ENCODE results near the gene SLC22A5. TPM values are rescaled to one million over a fixed set of nuclear protein-coding genes. Genes with fewer than 3 reads are reported as not detected.

Gene SLC22A5
- total RNA-seq, 1 donor from 2014 or later, result 1.2 TPM

DNA sequence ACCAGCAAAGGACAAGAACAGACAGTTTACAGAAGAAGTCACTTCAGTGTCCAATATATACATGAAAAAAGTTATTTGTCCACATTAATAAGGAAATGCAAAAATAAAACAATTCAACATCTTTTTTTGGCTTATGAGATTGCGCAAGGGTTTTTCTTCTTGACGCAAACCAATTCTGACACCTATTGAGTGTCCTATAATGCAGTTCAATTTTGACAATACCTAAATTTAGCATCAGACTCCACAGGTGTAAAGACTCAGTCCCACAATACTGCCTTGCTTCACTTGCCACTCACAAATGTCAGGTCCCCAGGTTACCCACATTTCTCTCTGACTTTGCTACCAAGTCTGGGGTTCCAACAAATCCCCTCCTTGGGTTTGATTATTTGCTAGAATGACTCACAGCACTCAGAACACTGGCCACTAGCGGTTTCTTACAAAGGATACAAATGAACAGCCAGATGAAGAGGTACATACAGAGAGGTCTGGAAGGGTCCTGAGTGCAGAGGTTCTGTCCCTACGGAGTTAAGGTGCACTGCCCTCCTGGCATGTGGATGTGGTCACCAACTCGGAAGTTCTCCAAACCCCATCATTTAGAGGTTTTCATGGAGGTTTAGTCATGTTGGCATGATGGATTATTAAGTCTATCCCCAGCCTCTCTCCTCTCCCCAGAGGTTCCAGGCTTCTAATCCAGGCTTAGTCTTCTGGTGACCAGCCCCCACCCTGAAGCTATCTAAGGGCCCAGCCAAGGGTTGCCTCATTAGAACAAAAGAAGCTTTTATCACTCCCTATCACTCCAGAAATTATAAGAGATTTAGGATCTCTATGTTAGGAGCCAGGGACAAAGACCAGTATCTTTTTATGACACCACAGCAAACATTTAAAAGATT, 27.0 kb upstream of the SLC22A5 start:
- no peak overlapping the region for H3K27ac Mint-ChIP-seq (ENCODE audit: unreplicated experiment)
- no peaks in the 10 kb centered on the region for H3K27me3 Mint-ChIP-seq (ENCODE audit: unreplicated experiment)
- no peak overlapping the region for H3K4me3 Mint-ChIP-seq (ENCODE audit: unreplicated experiment)
- H3K4me1 Mint-ChIP-seq (ENCODE audit: unreplicated experiment), result no peaks in the 10 kb centered on the region
- H3K9me3 Mint-ChIP-seq (ENCODE audit: unreplicated experiment), result no peaks in the 10 kb centered on the region
- DNase-seq (ENCODE audit: low spot score), result no peak
- peaks cover 7% of the 10 kb centered on the region for H3K36me3 Mint-ChIP-seq (ENCODE audit: low read depth, unreplicated experiment)
- TF ChIP-seq, protein P1, sequence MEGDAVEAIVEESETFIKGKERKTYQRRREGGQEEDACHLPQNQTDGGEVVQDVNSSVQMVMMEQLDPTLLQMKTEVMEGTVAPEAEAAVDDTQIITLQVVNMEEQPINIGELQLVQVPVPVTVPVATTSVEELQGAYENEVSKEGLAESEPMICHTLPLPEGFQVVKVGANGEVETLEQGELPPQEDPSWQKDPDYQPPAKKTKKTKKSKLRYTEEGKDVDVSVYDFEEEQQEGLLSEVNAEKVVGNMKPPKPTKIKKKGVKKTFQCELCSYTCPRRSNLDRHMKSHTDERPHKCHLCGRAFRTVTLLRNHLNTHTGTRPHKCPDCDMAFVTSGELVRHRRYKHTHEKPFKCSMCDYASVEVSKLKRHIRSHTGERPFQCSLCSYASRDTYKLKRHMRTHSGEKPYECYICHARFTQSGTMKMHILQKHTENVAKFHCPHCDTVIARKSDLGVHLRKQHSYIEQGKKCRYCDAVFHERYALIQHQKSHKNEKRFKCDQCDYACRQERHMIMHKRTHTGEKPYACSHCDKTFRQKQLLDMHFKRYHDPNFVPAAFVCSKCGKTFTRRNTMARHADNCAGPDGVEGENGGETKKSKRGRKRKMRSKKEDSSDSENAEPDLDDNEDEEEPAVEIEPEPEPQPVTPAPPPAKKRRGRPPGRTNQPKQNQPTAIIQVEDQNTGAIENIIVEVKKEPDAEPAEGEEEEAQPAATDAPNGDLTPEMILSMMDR (IDR thresholded peaks at IDR 0.05; ENCODE audit: unreplicated experiment), result no peak

GRCh38 chr5:132344775-132345514, 24.6 kb upstream of the SLC22A5 start:
- Mint-ChIP-seq H3K4me1 (ENCODE audit: unreplicated experiment) (no peaks in the 10 kb centered on the region), H3K36me3 (ENCODE audit: low read depth, unreplicated experiment) (peaks cover 4% of the 10 kb centered on the region), H3K4me3 (ENCODE audit: unreplicated experiment) (no peak overlapping the region), H3K27ac (ENCODE audit: unreplicated experiment) (no peak overlapping the region), H3K9me3 (ENCODE audit: unreplicated experiment) (peaks cover 3% of the 10 kb centered on the region), H3K27me3 (ENCODE audit: unreplicated experiment) (no peaks in the 10 kb centered on the region)
- TF ChIP-seq, protein P1 (IDR thresholded peaks at IDR 0.05; ENCODE audit: unreplicated experiment), result no peak
- DNase-seq (ENCODE audit: low spot score), result no peak

- DNase-seq (ENCODE audit: low spot score), result no peak
- TF ChIP-seq, protein P1 (IDR thresholded peaks at IDR 0.05; ENCODE audit: unreplicated experiment), result no peak
- no peaks in the 10 kb centered on the region for H3K27me3 Mint-ChIP-seq (ENCODE audit: unreplicated experiment)
- H3K27ac Mint-ChIP-seq (ENCODE audit: unreplicated experiment), result no peak overlapping the region
- H3K4me1 Mint-ChIP-seq (ENCODE audit: unreplicated experiment), result no peaks in the 10 kb centered on the region
- no peak overlapping the region for H3K4me3 Mint-ChIP-seq (ENCODE audit: unreplicated experiment)
- peaks cover 5% of the 10 kb centered on the region for H3K9me3 Mint-ChIP-seq (ENCODE audit: unreplicated experiment)
- H3K36me3 Mint-ChIP-seq (ENCODE audit: low read depth, unreplicated experiment), result peaks cover 5% of the 10 kb centered on the region
These were observed 16.0 kb upstream of the SLC22A5 start for GRCh38 chr5:132353486-132353995.

- Mint-ChIP-seq H3K4me1 (ENCODE audit: unreplicated experiment) (no peaks in the 10 kb centered on the region), H3K36me3 (ENCODE audit: low read depth, unreplicated experiment) (peaks cover 4% of the 10 kb centered on the region), H3K27me3 (ENCODE audit: unreplicated experiment) (no peaks in the 10 kb centered on the region), H3K9me3 (ENCODE audit: unreplicated experiment) (peaks cover 5% of the 10 kb centered on the region), H3K27ac (ENCODE audit: unreplicated experiment) (no peak overlapping the region), H3K4me3 (ENCODE audit: unreplicated experiment) (no peak overlapping the region)
- no peak for DNase-seq (ENCODE audit: low spot score)
- TF ChIP-seq, protein P1 (IDR thresholded peaks at IDR 0.05; ENCODE audit: unreplicated experiment), result no peak
These were observed 14.9 kb upstream of the SLC22A5 start for GRCh38 chr5:132354381-132355139.

Data from endothelial cell (in vitro differentiated cells).